ENCODE measurements around the gene RHOT1.
"Not testable (repeated sequence)": the region's sequence is repeated elsewhere in the genome, so short reads cannot be mapped to it uniquely, and the experiment has no call there.

Gene RHOT1

GRCh38 chr17:32223703-32224102 is 81.4 kb downstream of the RHOT1 start:
- no peak for DNase-seq (ENCODE audit: low read depth in 2 of 2, low spot score in 1 of 2)

- no peak for DNase-seq (ENCODE audit: low read depth in 2 of 2, low spot score in 1 of 2)
Observed at GRCh38 chr17:32226886-32227285, 84.6 kb downstream of the RHOT1 start.

GRCh38 chr17:32227910-32228309 is 85.6 kb downstream of the RHOT1 start:
- DNase-seq (ENCODE audit: low read depth in 2 of 2, low spot score in 1 of 2): no peak

- DNase-seq (ENCODE audit: low read depth in 2 of 2, low spot score in 1 of 2): no peak
Observed at GRCh38 chr17:32235588-32235987, 93.3 kb downstream of the RHOT1 start.

- no peak for DNase-seq (ENCODE audit: low read depth in 2 of 2, low spot score in 1 of 2)
Observed at GRCh38 chr17:32239456-32239855, 97.2 kb downstream of the RHOT1 start.

GRCh38 chr17:32240750-32241149 is 98.4 kb downstream of the RHOT1 start:
- no peak for DNase-seq (ENCODE audit: low read depth in 2 of 2, low spot score in 1 of 2)

- no peak for DNase-seq (ENCODE audit: low read depth in 2 of 2, low spot score in 1 of 2)
Observed at GRCh38 chr17:32241640-32242039, 99.3 kb downstream of the RHOT1 start.

GRCh38 chr17:32249475-32249874 is 107.2 kb downstream of the RHOT1 start:
- no peak for DNase-seq (ENCODE audit: low read depth in 2 of 2, low spot score in 1 of 2)

GRCh38 chr17:32253117-32253611 is 110.9 kb downstream of the RHOT1 start:
- DNase-seq (ENCODE audit: low read depth in 2 of 2, low spot score in 1 of 2): peak; percentile 19 to 33

- no peak for DNase-seq (ENCODE audit: low read depth in 2 of 2, low spot score in 1 of 2)
Observed at GRCh38 chr17:32256012-32256700, 113.9 kb downstream of the RHOT1 start.

- no peak for DNase-seq (ENCODE audit: low read depth in 2 of 2, low spot score in 1 of 2)
Observed at GRCh38 chr17:32256701-32257019, 114.4 kb downstream of the RHOT1 start.

- no peak for DNase-seq (ENCODE audit: low read depth in 2 of 2, low spot score in 1 of 2)
Observed at GRCh38 chr17:32258383-32259140, 116.3 kb downstream of the RHOT1 start.

GRCh38 chr17:32259586-32259985 is 117.3 kb downstream of the RHOT1 start:
- DNase-seq (ENCODE audit: low read depth in 2 of 2, low spot score in 1 of 2): no peak

GRCh38 chr17:32261417-32261736 is 119.1 kb downstream of the RHOT1 start:
- no peak for DNase-seq (ENCODE audit: low read depth in 2 of 2, low spot score in 1 of 2)

- DNase-seq (ENCODE audit: low read depth in 2 of 2, low spot score in 1 of 2): no peak
Observed at GRCh38 chr17:32261936-32262510, 119.7 kb downstream of the RHOT1 start.

GRCh38 chr17:32263515-32263914 is 121.2 kb downstream of the RHOT1 start:
- DNase-seq (ENCODE audit: low read depth in 2 of 2, low spot score in 1 of 2): not testable (repeated sequence)

GRCh38 chr17:32264140-32264799 is 122.0 kb downstream of the RHOT1 start:
- DNase-seq (ENCODE audit: low read depth in 2 of 2, low spot score in 1 of 2): no peak

- no peak for DNase-seq (ENCODE audit: low read depth in 2 of 2, low spot score in 1 of 2)
Observed at GRCh38 chr17:32264823-32265191, 122.5 kb downstream of the RHOT1 start.

GRCh38 chr17:32265192-32265923 is 123.1 kb downstream of the RHOT1 start, which contains the start of gene RHBDL3:
Gene RHBDL3, plus strand, starts transcription at chr17:32265832. Its CDS starts 358 bp downstream, at chr17:32266190.
- DNase-seq (ENCODE audit: low read depth in 2 of 2, low spot score in 1 of 2): no peak

GRCh38 chr17:32266051-32266388 is 123.7 kb downstream of the RHOT1 start:
- no peak for DNase-seq (ENCODE audit: low read depth in 2 of 2, low spot score in 1 of 2)

Data from stimulated activated CD8-positive, alpha-beta memory T cell treated with anti-CD3 and anti-CD28 coated beads, Interleukin-4, amount 100 ng/mL, for 4 hours (primary cell).